Liver (tissue), 3 donors: ENCODE measurements around the gene SEPTIN2.

Experiments
- ATF3 ChIP-seq: IDR thresholded peaks from 2 replicates; pipeline ENCODE4 v1.6.1; 2016; ENCODE audit warnings: antibody characterized with exemption
- FOXA1 ChIP-seq: IDR thresholded peaks from 2 replicates; pipeline ENCODE4 v1.6.1; 2016; ENCODE audit warnings: antibody characterized with exemption
- GABPA ChIP-seq, 2 donors: IDR thresholded peaks in 1 of 2; conservative IDR thresholded peaks in 1 of 2; 2 replicates each; pipeline ENCODE4 v1.6.1; 2016; ENCODE audit warnings: antibody characterized with exemption in 2 of 2, mild to moderate bottlenecking in 1 of 2, moderate library complexity in 1 of 2
- HNF4A ChIP-seq, 2 donors: conservative IDR thresholded peaks; 2 replicates each; pipeline ENCODE4 v1.6.1; 2016; ENCODE audit warnings: antibody characterized with exemption in 2 of 2, mild to moderate bottlenecking in 2 of 2
- JUND ChIP-seq, 2 donors: IDR thresholded peaks; 2 replicates each; pipeline ENCODE4 v1.6.1; 2016; ENCODE audit warnings: antibody characterized with exemption in 2 of 2
- NR2F2 ChIP-seq: IDR thresholded peaks from 2 replicates; pipeline ENCODE4 v1.6.1; 2016; ENCODE audit warnings: antibody characterized with exemption
- RAD21 ChIP-seq, 2 donors: IDR thresholded peaks; 2 replicates each; pipeline ENCODE4 v1.6.1; 2016; ENCODE audit warnings: antibody characterized with exemption in 2 of 2, mild to moderate bottlenecking in 2 of 2
- RXRA ChIP-seq, 2 donors: IDR thresholded peaks; 2 replicates each; pipeline ENCODE4 v1.6.1; 2017 to 2018; ENCODE audit warnings: antibody characterized with exemption in 2 of 2, mild to moderate bottlenecking in 1 of 2
- TAF1 ChIP-seq: conservative IDR thresholded peaks from 2 replicates; pipeline ENCODE4 v1.6.1; 2016; ENCODE audit warnings: antibody characterized with exemption, mild to moderate bottlenecking
- YY1 ChIP-seq: IDR thresholded peaks from 2 replicates; pipeline ENCODE4 v1.6.1; 2016; ENCODE audit warnings: antibody characterized with exemption, mild to moderate bottlenecking
- ZBTB33 ChIP-seq: IDR thresholded peaks from 2 replicates; pipeline ENCODE4 v1.6.1; 2016; ENCODE audit warnings: antibody characterized with exemption
- TF ChIP-seq, protein P1 (sequence below): IDR thresholded peaks from 2 replicates; pipeline ENCODE4 v1.6.1; 2016; ENCODE audit warnings: antibody characterized with exemption, mild to moderate bottlenecking
- TF ChIP-seq, protein P2 (sequence below): fragments of 150-350 bp; IDR thresholded peaks from 2 replicates; pipeline ENCODE4 v1.5.1; 2017; ENCODE audit warnings: improper control_type of control experiment, low read depth, low read length; ENCODE audit not compliant: missing input control
- TF ChIP-seq, protein P3 (sequence below): IDR thresholded peaks from 2 replicates; pipeline ENCODE4 v1.6.1; 2016; ENCODE audit warnings: antibody characterized with exemption
- donor health status: healthy.
- donor health status: healthy.

DNA sequence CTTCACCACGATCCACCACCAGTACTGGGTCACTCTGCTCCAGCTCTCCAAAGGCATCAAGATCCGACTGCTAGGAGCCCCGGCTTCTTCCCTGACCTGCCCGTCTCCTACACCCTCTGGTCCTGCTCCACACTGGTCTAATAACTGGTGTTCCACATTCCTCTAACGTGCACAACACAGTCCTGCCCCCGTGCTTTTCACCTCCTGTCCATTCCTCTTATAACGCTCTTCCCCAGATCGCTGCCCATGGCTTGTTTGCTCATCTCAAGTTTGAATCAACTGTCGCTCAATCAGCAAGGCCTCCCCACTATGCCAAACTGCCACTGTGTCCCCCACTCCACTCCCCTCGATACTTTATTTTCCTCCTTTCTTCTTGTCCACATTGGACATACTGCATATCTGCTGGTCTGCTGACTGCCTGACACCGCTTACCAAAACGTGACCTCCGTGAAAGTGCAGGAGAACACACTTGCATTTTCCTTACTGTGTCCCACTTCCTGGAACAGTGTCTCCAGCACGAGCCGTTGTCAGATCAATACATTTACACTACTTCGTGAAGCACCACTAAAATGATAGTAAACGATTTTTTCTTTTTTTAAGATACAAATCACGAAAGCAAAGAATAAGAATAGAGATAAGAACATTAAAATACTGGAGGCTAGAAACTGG is 6.8 kb upstream of the SEPTIN2 start:
- TF ChIP-seq, protein P1, sequence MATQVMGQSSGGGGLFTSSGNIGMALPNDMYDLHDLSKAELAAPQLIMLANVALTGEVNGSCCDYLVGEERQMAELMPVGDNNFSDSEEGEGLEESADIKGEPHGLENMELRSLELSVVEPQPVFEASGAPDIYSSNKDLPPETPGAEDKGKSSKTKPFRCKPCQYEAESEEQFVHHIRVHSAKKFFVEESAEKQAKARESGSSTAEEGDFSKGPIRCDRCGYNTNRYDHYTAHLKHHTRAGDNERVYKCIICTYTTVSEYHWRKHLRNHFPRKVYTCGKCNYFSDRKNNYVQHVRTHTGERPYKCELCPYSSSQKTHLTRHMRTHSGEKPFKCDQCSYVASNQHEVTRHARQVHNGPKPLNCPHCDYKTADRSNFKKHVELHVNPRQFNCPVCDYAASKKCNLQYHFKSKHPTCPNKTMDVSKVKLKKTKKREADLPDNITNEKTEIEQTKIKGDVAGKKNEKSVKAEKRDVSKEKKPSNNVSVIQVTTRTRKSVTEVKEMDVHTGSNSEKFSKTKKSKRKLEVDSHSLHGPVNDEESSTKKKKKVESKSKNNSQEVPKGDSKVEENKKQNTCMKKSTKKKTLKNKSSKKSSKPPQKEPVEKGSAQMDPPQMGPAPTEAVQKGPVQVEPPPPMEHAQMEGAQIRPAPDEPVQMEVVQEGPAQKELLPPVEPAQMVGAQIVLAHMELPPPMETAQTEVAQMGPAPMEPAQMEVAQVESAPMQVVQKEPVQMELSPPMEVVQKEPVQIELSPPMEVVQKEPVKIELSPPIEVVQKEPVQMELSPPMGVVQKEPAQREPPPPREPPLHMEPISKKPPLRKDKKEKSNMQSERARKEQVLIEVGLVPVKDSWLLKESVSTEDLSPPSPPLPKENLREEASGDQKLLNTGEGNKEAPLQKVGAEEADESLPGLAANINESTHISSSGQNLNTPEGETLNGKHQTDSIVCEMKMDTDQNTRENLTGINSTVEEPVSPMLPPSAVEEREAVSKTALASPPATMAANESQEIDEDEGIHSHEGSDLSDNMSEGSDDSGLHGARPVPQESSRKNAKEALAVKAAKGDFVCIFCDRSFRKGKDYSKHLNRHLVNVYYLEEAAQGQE, result no peak
- TF ChIP-seq ATF3 (no peak), TAF1 (no peak), YY1 (no peak), RAD21 (IDR thresholded peaks at IDR 0.05) (no peak), JUND (IDR thresholded peaks at IDR 0.05) (no peak), ZBTB33 (no peak), NR2F2 (no peak), RXRA (IDR thresholded peaks at IDR 0.05) (no peak), FOXA1 (no peak), HNF4A (conservative IDR thresholded peaks at IDR 0.05) (no peak), GABPA (IDR thresholded peaks at IDR 0.05 in 1 of 2, conservative IDR thresholded peaks at IDR 0.05 in 1 of 2) (no peak)
- TF ChIP-seq, protein P2, sequence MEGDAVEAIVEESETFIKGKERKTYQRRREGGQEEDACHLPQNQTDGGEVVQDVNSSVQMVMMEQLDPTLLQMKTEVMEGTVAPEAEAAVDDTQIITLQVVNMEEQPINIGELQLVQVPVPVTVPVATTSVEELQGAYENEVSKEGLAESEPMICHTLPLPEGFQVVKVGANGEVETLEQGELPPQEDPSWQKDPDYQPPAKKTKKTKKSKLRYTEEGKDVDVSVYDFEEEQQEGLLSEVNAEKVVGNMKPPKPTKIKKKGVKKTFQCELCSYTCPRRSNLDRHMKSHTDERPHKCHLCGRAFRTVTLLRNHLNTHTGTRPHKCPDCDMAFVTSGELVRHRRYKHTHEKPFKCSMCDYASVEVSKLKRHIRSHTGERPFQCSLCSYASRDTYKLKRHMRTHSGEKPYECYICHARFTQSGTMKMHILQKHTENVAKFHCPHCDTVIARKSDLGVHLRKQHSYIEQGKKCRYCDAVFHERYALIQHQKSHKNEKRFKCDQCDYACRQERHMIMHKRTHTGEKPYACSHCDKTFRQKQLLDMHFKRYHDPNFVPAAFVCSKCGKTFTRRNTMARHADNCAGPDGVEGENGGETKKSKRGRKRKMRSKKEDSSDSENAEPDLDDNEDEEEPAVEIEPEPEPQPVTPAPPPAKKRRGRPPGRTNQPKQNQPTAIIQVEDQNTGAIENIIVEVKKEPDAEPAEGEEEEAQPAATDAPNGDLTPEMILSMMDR, result no peak
- TF ChIP-seq, protein P3, sequence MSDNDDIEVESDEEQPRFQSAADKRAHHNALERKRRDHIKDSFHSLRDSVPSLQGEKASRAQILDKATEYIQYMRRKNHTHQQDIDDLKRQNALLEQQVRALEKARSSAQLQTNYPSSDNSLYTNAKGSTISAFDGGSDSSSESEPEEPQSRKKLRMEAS, result no peak
